DOHH2 (cell line): Measurements from ENCODE around the gene ARID5B.

Experiments
- EZH2phosphoT487 ChIP-seq: fragments of 200-600 bp; sonication (generic); IDR thresholded peaks from 2 replicates; pipeline ENCODE4 v1.6.1; 2017; ENCODE audit warnings: borderline replicate concordance, mild to moderate bottlenecking, antibody characterized with exemption, low read length, moderate library complexity, mixed read lengths
- TF ChIP-seq, protein P1 (sequence below): fragments of 200-600 bp; sonication (generic); IDR thresholded peaks from one replicate; pipeline ENCODE4 v1.5.1; 2014; ENCODE audit warnings: antibody characterized with exemption, mild to moderate bottlenecking, low read depth, low read length; ENCODE audit not compliant: poor library complexity, severe bottlenecking

DNA sequence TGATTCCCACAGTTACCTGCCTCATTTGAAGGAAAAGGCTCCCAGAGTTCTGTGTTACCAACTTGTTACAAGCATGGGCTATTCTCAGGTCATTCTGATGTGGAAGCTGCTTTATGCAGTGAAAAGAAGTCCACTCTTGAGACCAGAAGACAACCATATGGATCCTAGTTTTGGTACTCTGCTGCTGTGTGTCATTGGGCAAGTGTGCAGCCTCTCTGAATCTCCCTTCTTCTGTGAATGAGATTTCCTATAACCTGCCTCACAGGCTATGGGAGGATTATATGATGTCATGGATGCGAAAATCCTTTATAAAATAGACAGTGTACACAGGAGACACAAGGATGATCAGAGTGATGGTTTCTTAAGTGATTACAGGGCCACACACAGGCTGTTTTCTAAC lies 166.1 kb downstream of the ARID5B start:
- TF ChIP-seq, protein P1, sequence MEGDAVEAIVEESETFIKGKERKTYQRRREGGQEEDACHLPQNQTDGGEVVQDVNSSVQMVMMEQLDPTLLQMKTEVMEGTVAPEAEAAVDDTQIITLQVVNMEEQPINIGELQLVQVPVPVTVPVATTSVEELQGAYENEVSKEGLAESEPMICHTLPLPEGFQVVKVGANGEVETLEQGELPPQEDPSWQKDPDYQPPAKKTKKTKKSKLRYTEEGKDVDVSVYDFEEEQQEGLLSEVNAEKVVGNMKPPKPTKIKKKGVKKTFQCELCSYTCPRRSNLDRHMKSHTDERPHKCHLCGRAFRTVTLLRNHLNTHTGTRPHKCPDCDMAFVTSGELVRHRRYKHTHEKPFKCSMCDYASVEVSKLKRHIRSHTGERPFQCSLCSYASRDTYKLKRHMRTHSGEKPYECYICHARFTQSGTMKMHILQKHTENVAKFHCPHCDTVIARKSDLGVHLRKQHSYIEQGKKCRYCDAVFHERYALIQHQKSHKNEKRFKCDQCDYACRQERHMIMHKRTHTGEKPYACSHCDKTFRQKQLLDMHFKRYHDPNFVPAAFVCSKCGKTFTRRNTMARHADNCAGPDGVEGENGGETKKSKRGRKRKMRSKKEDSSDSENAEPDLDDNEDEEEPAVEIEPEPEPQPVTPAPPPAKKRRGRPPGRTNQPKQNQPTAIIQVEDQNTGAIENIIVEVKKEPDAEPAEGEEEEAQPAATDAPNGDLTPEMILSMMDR: no peak
- no peak for TF ChIP-seq EZH2phosphoT487
